NB4 (cell line): ENCODE measurements around the gene ABCA4.

Experiments used
- POLR2A ChIP-seq: IDR thresholded peaks from 2 replicates; pipeline ENCODE4 v1.6.1; 2011; ENCODE audit warnings: mild to moderate bottlenecking; ENCODE audit not compliant: insufficient read length; ENCODE audit errors: extremely low read depth
- TF ChIP-seq, protein P1 (sequence below): IDR thresholded peaks from one replicate; pipeline ENCODE4 v1.5.1; 2012; ENCODE audit warnings: low read depth, low read length

DNA sequence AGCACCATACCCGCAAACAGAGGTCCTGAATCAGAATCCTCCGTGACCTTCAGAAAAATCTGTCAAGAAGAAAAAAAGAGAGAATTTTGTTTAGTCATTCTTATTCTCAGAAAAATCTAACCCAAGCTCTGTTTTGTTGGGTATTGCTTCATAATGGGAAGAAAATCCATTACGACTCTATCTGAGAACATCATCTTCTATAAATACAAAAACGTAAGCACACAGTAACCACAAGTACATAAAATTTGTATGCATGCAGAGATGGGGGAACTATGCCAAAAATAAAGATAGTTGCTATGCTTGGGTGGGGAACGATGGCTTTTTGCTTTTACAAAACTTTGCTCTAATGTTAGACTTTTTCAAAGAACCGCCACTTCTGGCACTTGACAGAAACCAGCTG is 84.2 kb downstream of the ABCA4 start:
- TF ChIP-seq POLR2A = no peak
- TF ChIP-seq, protein P1, sequence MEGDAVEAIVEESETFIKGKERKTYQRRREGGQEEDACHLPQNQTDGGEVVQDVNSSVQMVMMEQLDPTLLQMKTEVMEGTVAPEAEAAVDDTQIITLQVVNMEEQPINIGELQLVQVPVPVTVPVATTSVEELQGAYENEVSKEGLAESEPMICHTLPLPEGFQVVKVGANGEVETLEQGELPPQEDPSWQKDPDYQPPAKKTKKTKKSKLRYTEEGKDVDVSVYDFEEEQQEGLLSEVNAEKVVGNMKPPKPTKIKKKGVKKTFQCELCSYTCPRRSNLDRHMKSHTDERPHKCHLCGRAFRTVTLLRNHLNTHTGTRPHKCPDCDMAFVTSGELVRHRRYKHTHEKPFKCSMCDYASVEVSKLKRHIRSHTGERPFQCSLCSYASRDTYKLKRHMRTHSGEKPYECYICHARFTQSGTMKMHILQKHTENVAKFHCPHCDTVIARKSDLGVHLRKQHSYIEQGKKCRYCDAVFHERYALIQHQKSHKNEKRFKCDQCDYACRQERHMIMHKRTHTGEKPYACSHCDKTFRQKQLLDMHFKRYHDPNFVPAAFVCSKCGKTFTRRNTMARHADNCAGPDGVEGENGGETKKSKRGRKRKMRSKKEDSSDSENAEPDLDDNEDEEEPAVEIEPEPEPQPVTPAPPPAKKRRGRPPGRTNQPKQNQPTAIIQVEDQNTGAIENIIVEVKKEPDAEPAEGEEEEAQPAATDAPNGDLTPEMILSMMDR = no peak
